KMS-11 (cell line): ENCODE measurements around the gene XBP1.

Experiments
- H2AFZ ChIP-seq: fragments of 200-600 bp; sonication (generic); 2 replicates; pipeline ENCODE4 v1.6.1; 2016; ENCODE audit warnings: antibody characterized with exemption, mixed run types, low read depth
- H3K27ac ChIP-seq: fragments of 200-600 bp; sonication (generic); 2 replicates; pipeline ENCODE4 v1.6.1; 2016; ENCODE audit warnings: mild to moderate bottlenecking, mixed run types
- H3K27me3 ChIP-seq: fragments of 200-600 bp; sonication (generic); 2 replicates; pipeline ENCODE4 v1.6.1; 2017; ENCODE audit warnings: mild to moderate bottlenecking, low read depth, mixed run types, moderate library complexity; ENCODE audit not compliant: insufficient read depth
- H3K36me3 ChIP-seq: fragments of 200-600 bp; sonication (generic); 2 replicates; pipeline ENCODE4 v1.6.1; 2017; ENCODE audit warnings: mild to moderate bottlenecking, mixed run types; ENCODE audit not compliant: insufficient read depth
- H3K4me1 ChIP-seq: fragments of 200-600 bp; sonication (generic); 2 replicates; pipeline ENCODE4 v1.6.1; 2016; ENCODE audit warnings: mild to moderate bottlenecking, low read depth, mixed run types; ENCODE audit not compliant: poor library complexity, severe bottlenecking
- H3K4me2 ChIP-seq: fragments of 200-600 bp; sonication (generic); 2 replicates; pipeline ENCODE4 v1.7.0; 2016; ENCODE audit warnings: mild to moderate bottlenecking, mixed run types
- H3K4me3 ChIP-seq: fragments of 200-600 bp; sonication (generic); IDR thresholded peaks from 2 replicates; pipeline ENCODE4 v1.6.1; 2017; ENCODE audit warnings: low read depth, low read length, mixed read lengths; ENCODE audit not compliant: insufficient read depth
- H3K79me2 ChIP-seq: fragments of 200-600 bp; sonication (generic); 2 replicates; pipeline ENCODE4 v1.6.1; 2016; ENCODE audit warnings: low read depth, mixed run types; ENCODE audit not compliant: insufficient read depth
- H3K9ac ChIP-seq: fragments of 200-600 bp; sonication (generic); 2 replicates; pipeline ENCODE4 v1.6.1; 2016; ENCODE audit warnings: mild to moderate bottlenecking, mixed run types
- H4K20me1 ChIP-seq: fragments of 200-600 bp; sonication (generic); 2 replicates; pipeline ENCODE4 v1.6.1; 2016; ENCODE audit warnings: mild to moderate bottlenecking, mixed run types; ENCODE audit not compliant: insufficient read depth
- CTCF ChIP-seq: fragments of 200-600 bp; sonication (generic); conservative IDR thresholded peaks from 2 replicates; pipeline ENCODE4 v1.6.1; 2017; ENCODE audit warnings: low read depth, mild to moderate bottlenecking, antibody characterized with exemption, low read length, moderate library complexity, mixed read lengths

XBP1 gene

GRCh38 chr22:28791124-28791523 is 9.2 kb downstream of the XBP1 start:
- H4K20me1 ChIP-seq, result peaks cover 19% of the 10 kb centered on the region
- H3K4me1 ChIP-seq, result peaks cover 75% of the 10 kb centered on the region
- no peaks in the 10 kb centered on the region for H3K27me3 ChIP-seq
- H2AFZ ChIP-seq, result no peak overlapping the region
- H3K36me3 ChIP-seq, result peaks cover 7% of the 10 kb centered on the region; the same call in 1 of the 2 replicates
- peak overlapping the region; percentile 50; the same call in 1 of the 2 replicates for H3K9ac ChIP-seq
- H3K27ac ChIP-seq, result peak overlapping the region; percentile 91
- H3K4me2 ChIP-seq, result peak overlapping the region; percentile 46
- H3K4me3 ChIP-seq, result no peak overlapping the region
- peaks cover 24% of the 10 kb centered on the region for H3K79me2 ChIP-seq
- TF ChIP-seq CTCF, result no peak

- no peaks in the 10 kb centered on the region for H3K27me3 ChIP-seq
- H3K9ac ChIP-seq, result no peak overlapping the region
- TF ChIP-seq CTCF, result no peak
- H2AFZ ChIP-seq, result no peak overlapping the region
- H3K4me2 ChIP-seq, result no peak overlapping the region
- H4K20me1 ChIP-seq, result peaks cover 3% of the 10 kb centered on the region; the same call in 1 of the 2 replicates
- no peak overlapping the region for H3K27ac ChIP-seq
- H3K4me1 ChIP-seq, result peaks cover 50% of the 10 kb centered on the region
- no peaks in the 10 kb centered on the region; the same call in 1 of the 2 replicates for H3K79me2 ChIP-seq
- H3K4me3 ChIP-seq, result no peak overlapping the region
- H3K36me3 ChIP-seq, result no peaks in the 10 kb centered on the region
These were observed 11.8 kb downstream of the XBP1 start for GRCh38 chr22:28788601-28789000.

- no peaks in the 10 kb centered on the region for H4K20me1 ChIP-seq
- peaks cover 4% of the 10 kb centered on the region for H3K4me1 ChIP-seq
- H3K27ac ChIP-seq, result no peak overlapping the region
- H3K79me2 ChIP-seq, result no peaks in the 10 kb centered on the region
- no peak overlapping the region for H2AFZ ChIP-seq
- no peak overlapping the region for H3K4me2 ChIP-seq
- H3K4me3 ChIP-seq, result no peak overlapping the region
- no peak for TF ChIP-seq CTCF
- H3K9ac ChIP-seq, result no peak overlapping the region
- no peaks in the 10 kb centered on the region for H3K27me3 ChIP-seq
- no peaks in the 10 kb centered on the region for H3K36me3 ChIP-seq
These were observed 16.3 kb downstream of the XBP1 start for GRCh38 chr22:28783786-28784671.

GRCh38 chr22:28780296-28780695 is 20.1 kb downstream of the XBP1 start:
- no peak overlapping the region for H2AFZ ChIP-seq
- no peaks in the 10 kb centered on the region for H3K27me3 ChIP-seq
- H3K27ac ChIP-seq, result no peak overlapping the region
- no peak overlapping the region for H3K9ac ChIP-seq
- no peaks in the 10 kb centered on the region for H4K20me1 ChIP-seq
- no peak for TF ChIP-seq CTCF
- H3K79me2 ChIP-seq, result peaks cover 8% of the 10 kb centered on the region; the same call in 1 of the 2 replicates
- H3K36me3 ChIP-seq, result no peaks in the 10 kb centered on the region
- H3K4me2 ChIP-seq, result no peak overlapping the region
- H3K4me1 ChIP-seq, result no peaks in the 10 kb centered on the region
- H3K4me3 ChIP-seq, result no peak overlapping the region
